ENCODE results near the gene NCK1. TPM values are rescaled to one million over a fixed set of nuclear protein-coding genes. Genes with fewer than 3 reads are reported as not detected.

Gene NCK1
- total and polyA plus RNA-seq, 10 donors: 12.5 to 54.7 (median 46.0) TPM

- no peak overlapping the region for H3K4me3 ChIP-seq
- TF ChIP-seq CTCF (IDR thresholded peaks at IDR 0.05 in 8 of 11, conservative IDR thresholded peaks at IDR 0.05 in 3 of 11) (no peak), POLR2A (IDR thresholded peaks at IDR 0.05) (no peak), POLR2AphosphoS5 (IDR thresholded peaks at IDR 0.05) (no peak)
- no peak for DNase-seq
- no peak overlapping the region for H3K27ac ChIP-seq
- no peaks in the 10 kb centered on the region for H3K4me1 ChIP-seq
- 46 to 76% (median 49%) methylated on average over 2 of the region's 2 CpGs for WGBS, 5 donors
- no peaks in the 10 kb centered on the region for H3K27me3 ChIP-seq (replicated peaks in 1 of 7)
- intact Hi-C loops (cut with DNase I; ENCODE audit: low total_unique reads): loop anchor here (10.0 kb wide), 1 partner anchor 60 kb away; no protein-coding TSS in a partner anchor
- H3K36me3 ChIP-seq: no peaks in the 10 kb centered on the region
- peaks cover 4 to 29% (median 24%) of the 10 kb centered on the region in 8 donors for H3K9me3 ChIP-seq
Measured at GRCh38 chr3:136974670-136975069, 112.7 kb downstream of the NCK1 start.

GRCh38 chr3:136979204-136979603 is 117.2 kb downstream of the NCK1 start:
- Histone ChIP-seq H3K4me1 (no peaks in the 10 kb centered on the region), H3K9me3 (peaks cover 3 to 19% (median 15%) of the 10 kb centered on the region in 8 donors), H3K36me3 (no peaks in the 10 kb centered on the region), H3K4me3 (no peak overlapping the region), H3K27me3 (replicated peaks in 1 of 7) (no peaks in the 10 kb centered on the region), H3K27ac (no peak overlapping the region)
- no peak for TF ChIP-seq POLR2A (IDR thresholded peaks at IDR 0.05)
- no peak for TF ChIP-seq POLR2AphosphoS5 (IDR thresholded peaks at IDR 0.05)
- no peak for TF ChIP-seq CTCF (IDR thresholded peaks at IDR 0.05 in 8 of 11, conservative IDR thresholded peaks at IDR 0.05 in 3 of 11)
- intact Hi-C loops (cut with DNase I; ENCODE audit: low total_unique reads): loop anchor here (10.0 kb wide), 1 partner anchor 64 kb away; no protein-coding TSS in a partner anchor
- no peak for DNase-seq

GRCh38 chr3:136979684-136980083 is 117.7 kb downstream of the NCK1 start:
- Histone ChIP-seq H3K36me3 (no peaks in the 10 kb centered on the region), H3K9me3 (peaks cover 0 to 14% (median 11%) of the 10 kb centered on the region in 8 donors), H3K27ac (no peak overlapping the region), H3K27me3 (replicated peaks in 1 of 7) (no peaks in the 10 kb centered on the region), H3K4me3 (no peak overlapping the region), H3K4me1 (no peaks in the 10 kb centered on the region)
- no peak for TF ChIP-seq POLR2AphosphoS5 (IDR thresholded peaks at IDR 0.05)
- TF ChIP-seq CTCF (IDR thresholded peaks at IDR 0.05 in 8 of 11, conservative IDR thresholded peaks at IDR 0.05 in 3 of 11): no peak
- TF ChIP-seq POLR2A (IDR thresholded peaks at IDR 0.05): no peak
- DNase-seq: no peak
- intact Hi-C loops (cut with DNase I; ENCODE audit: low total_unique reads): loop anchor here (10.0 kb wide), 1 partner anchor 65 kb away; no protein-coding TSS in a partner anchor
- WGBS, 5 donors: 78 to 85% (median 84%) methylated on average over 3 of the region's 3 CpGs

- no peaks in the 10 kb centered on the region for H3K36me3 ChIP-seq
- no peak overlapping the region for H3K4me3 ChIP-seq
- intact Hi-C loops (cut with DNase I; ENCODE audit: low total_unique reads): no loop called here
- no peaks in the 10 kb centered on the region for H3K9me3 ChIP-seq
- H3K27me3 ChIP-seq (replicated peaks in 1 of 7): no peaks in the 10 kb centered on the region
- H3K27ac ChIP-seq: no peak overlapping the region
- no peak for TF ChIP-seq POLR2A (IDR thresholded peaks at IDR 0.05)
- no peak for TF ChIP-seq CTCF (IDR thresholded peaks at IDR 0.05 in 8 of 11, conservative IDR thresholded peaks at IDR 0.05 in 3 of 11)
- TF ChIP-seq POLR2AphosphoS5 (IDR thresholded peaks at IDR 0.05): no peak
- no peaks in the 10 kb centered on the region for H3K4me1 ChIP-seq
- WGBS, 5 donors: 83 to 95% (median 91%) methylated on average over 5 of the region's 5 CpGs
- no peak for DNase-seq
Measured at GRCh38 chr3:136982033-136982432, 120.0 kb downstream of the NCK1 start.

All from spleen (tissue), 11 donors.